COLO668 (cell line): ENCODE measurements around the gene CDH3.
"Not testable (repeated sequence)": the region's sequence is repeated elsewhere in the genome, so short reads cannot be mapped to it uniquely, and the experiment has no call there.

Source experiments
- DNase-seq: peaks from one replicate; lab custom pipeline; 2025; ENCODE audit not compliant: unreplicated experiment; lab: John Stamatoyannopoulos, UW

The CDH3 gene

DNA sequence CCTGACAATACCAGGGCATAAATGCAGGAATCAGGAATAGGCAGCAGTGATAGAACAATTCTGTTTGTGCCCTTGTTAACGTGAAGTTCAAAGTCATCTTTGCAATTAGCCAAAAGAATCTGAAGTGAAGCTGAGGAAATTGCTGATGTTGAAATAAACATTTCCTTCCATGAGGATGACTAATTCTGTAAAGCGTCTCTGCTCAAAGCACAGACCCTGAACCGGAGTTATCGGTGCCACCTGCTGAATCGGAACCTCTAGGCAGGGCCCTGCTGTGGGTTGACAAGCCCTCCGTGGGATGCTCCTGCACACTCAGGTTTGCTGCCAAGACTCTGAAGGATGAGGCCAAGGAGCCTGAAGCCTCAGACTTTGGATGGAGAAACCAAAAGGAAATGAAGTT is 55.0 kb downstream of the CDH3 start:
- no peak for DNase-seq

DNA sequence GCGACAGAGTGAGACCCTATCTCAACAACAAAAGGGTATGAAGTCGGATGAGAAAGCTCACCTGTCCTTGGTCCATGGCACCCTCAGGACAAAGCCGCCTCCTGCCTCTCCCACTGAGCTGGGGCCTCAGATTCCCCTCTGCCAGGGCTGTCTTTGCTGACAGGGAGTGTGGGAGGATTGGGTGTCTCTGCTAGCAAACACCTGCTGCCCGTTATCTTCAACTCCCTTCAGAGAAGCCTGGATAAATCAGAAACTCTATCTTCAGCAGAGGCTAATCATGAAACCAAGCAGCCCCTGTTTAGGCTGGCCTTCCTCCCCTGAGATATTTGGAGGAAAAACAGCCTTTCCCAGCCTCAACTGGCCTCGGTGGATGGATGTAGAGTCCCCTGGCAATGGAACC is 55.7 kb downstream of the CDH3 start:
- no peak for DNase-seq

DNA sequence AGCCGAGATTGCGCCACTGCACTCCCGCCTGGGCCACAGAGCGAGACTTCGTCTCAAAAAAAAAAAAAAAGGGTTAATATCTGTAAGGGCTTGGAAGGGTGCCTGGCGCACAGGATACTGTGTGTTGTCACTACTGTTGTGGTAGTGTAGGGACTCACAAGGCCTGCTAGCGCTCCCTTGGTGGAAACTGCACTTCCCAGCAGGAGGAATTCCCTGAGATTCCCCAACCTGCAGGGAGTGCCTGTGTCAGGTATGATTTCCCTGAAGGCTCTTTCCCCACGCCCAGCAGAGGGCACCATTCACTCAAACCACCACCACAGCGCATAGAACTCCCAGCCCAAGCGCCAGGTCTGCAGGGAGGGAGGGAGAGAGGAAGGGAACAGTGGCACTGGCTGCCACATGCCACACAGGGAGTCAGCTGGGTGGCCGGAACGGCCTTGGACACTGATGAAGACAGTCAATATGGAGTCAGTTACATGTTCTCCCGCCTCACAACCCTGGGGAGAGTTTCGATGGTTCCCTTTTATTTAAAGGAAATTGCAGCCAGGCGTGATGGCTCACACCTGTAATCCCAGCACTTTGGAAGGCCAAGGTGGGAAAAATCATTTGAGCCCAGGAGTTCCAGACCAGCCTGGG is 59.2 kb downstream of the CDH3 start:
- peak; percentile 87 for DNase-seq

DNA sequence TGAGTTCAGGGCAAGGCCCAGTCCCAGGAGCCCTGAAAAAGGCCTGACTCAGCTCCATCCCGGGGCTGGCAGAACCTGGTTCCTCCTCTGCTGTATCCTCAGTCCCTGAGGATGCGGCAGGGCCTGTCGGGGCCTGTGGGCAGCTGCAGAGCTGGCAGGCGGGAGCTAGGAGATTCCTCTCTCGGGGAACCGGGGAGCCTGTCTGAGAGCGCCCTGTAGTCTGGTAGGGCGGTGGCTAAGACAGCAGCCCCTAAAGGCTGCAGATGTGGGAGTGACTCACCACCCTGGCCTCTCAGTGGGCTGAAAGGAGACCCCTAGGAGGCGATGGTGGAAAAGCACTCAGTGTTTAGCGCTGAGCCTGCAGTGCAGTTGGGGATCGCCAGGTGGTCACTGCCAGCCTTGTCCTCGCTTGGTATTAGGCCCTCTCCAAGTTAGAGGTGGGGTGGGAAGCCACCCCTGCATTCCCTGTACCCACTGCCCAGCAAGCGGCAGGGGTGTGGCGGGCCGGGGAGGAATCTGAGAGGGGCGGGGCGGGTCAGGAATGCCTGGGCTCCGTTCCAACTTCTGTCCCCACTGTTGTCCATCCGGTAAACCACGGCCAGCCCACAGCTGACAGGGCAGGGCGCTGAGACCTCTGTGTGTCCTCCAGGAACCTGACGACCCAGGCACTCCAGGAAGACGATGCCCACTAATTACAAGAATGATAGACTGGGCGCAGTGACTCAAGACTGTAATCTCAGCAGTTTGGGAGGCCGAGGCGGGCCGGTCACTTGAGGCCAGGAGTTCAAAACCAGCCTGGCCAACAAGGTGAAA is 62.4 kb downstream of the CDH3 start:
- DNase-seq = peak; percentile 49

GRCh38 chr16:68710211-68710610 is 65.1 kb downstream of the CDH3 start:
- no peak for DNase-seq

DNA sequence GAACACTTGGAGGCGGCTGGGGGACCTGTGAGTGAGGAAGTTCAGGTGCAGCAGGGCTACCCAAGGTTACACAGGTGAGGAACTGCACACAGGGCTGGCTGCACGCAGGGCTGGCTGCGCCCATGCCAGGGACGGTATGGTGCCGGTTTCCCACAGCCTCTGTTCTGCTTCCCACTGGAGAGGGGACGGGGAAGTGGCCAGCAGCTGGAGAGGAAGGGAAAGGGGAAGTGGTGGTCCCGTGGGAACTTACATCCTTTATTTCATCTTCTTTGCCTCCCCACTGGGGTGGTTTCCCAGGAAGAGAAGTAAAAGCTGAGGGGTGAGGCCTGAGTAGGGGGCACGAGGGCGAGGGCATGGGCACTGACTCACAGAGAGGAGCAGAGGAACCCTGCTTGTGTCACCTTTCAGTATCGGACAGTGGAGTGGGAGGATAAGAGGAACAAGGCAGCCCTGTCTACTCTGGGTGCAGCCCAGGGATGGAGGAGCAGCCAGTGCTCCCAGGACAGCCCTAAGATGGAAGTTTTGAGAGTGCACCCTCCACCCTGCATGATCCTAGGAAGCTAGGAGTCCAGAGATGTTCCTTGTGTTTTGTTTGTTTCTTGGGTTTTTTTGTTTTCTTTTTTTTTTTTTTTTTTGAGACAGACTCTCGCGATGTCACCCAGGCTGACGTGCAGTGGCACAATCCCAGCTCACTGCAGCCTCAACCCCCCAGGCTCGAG is 66.5 kb downstream of the CDH3 start:
- no peak for DNase-seq

- DNase-seq = no peak
These were observed 68.3 kb downstream of the CDH3 start for GRCh38 chr16:68713361-68713760.

DNA sequence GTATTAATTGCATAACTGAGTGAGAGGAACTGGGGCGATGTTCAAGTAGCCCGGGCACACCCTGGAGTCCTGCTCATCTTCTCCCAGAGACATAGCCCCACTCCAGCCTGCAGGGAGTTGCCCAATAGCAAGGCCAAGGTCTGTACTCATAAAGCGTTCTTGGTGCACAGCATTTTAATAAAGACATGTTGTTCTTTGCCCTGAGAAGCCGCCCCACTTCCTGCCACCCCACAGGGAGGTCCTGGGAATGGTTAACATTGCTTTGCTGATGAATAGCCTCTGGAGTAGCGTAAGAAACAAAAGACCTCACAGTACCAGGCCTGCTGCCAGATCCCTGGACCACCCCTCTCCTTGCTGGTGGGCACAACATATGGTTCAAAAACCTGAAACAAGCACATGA is 70.4 kb downstream of the CDH3 start:
- no peak for DNase-seq

- not testable (repeated sequence) for DNase-seq
These were observed 71.4 kb downstream of the CDH3 start for GRCh38 chr16:68716516-68716915.

DNA sequence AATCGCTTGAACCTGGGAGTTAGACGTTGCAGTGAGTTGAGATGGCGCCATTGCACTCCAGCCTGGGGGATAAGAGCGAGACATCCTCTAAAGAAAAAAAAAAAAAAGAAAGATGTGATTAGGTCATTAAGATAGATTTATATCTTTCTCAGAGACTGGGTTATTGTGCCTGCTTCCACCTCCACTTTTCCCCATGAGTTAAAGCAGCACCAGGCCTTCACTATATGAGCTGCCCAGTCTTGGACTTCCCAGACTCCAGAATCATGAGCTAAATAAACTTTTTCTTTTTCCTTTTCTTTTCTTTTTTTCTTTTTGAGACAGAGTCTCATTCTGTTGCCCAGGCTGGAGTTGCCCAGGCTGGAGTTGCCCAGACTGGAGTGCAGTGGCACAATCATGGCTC is 72.6 kb downstream of the CDH3 start:
- DNase-seq = no peak

GRCh38 chr16:68718590-68718989 is 73.5 kb downstream of the CDH3 start:
- no peak for DNase-seq

DNA sequence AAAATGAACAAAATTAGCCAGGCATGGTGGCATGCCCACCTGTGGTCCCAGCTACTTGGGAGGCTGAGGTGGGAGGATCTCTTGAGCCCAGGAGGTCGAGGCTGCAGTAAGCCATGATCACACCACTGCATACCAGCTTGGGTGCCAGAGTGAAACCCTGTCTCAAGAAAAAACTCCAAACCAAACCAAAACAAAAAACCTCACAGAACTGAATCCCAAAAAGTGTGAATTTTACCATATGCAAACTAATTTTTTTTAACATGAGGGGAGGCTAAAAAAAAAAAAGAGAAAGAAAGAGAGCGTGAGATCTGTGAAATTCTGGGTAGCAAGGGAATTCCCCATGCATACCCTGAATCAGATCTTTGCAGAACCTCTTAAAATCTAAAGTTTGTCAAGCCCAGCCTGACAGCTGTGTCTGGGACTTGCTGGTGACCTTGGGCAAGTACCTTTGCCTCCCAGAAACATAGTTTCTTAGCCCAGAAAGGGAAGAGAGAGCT is 74.9 kb downstream of the CDH3 start:
- no peak for DNase-seq

- no peak for DNase-seq
These were observed 77.3 kb downstream of the CDH3 start for GRCh38 chr16:68722119-68723024.

DNA sequence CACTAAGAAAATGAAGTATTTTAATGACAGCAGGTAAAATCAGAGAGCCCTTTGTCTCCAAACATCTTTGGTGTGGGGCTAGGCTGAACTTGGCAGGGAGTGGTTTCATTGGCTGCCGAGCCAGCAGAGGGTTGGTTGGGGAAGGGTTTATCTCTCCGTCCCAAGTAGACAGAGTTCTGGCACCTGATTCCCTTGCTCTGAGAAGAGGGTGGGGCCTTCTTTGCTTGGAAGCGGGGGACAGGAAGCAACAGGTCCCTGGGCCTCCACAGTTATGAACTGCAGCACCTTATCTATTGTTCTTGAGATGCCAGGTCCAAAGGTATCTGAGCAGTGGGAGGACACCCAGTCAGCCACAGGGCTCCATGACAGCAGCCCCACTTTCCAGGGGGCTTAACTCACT is 79.7 kb downstream of the CDH3 start:
- no peak for DNase-seq

GRCh38 chr16:68728523-68728922 is 83.4 kb downstream of the CDH3 start:
- no peak for DNase-seq

GRCh38 chr16:68731637-68732036 is 86.5 kb downstream of the CDH3 start:
- DNase-seq = no peak

- peak; percentile 70 for DNase-seq
These were observed 87.1 kb downstream of the CDH3 start for GRCh38 chr16:68732042-68732680.

- no peak for DNase-seq
These were observed 87.8 kb downstream of the CDH3 start for GRCh38 chr16:68732741-68733399.

GRCh38 chr16:68733570-68733969 is 88.5 kb downstream of the CDH3 start:
- no peak for DNase-seq

- no peak for DNase-seq
These were observed 89.7 kb downstream of the CDH3 start for GRCh38 chr16:68734782-68735181.
